Transverse colon (tissue), 4 donors: ENCODE data around the gene MSL1.

Experiments used
- CTCF ChIP-seq, 5 experiments: fragments of 200-600 bp in 3 of 5; fragments of 450-650 bp in 2 of 5; sonication (generic) in 3 of 5; IDR thresholded peaks; 1 replicate in 2 of 5; 2 replicates in 3 of 5; pipeline ENCODE4 v1.5.1; 2016 to 2017; ENCODE audit warnings: antibody characterized with exemption in 5 of 5, inconsistent platforms in 3 of 5, mild to moderate bottlenecking in 2 of 5, moderate library complexity in 1 of 5
- EP300 ChIP-seq: sonication (generic); formaldehyde crosslinking; IDR thresholded peaks from one replicate; pipeline ENCODE4 v1.6.1; 2017; ENCODE audit warnings: antibody characterized with exemption, low read depth
- POLR2AphosphoS5 ChIP-seq, 3 donors: sonication (generic); formaldehyde crosslinking; IDR thresholded peaks; one replicate each; pipeline ENCODE4 v1.6.1; 2016; ENCODE audit warnings: antibody characterized with exemption in 3 of 3

GRCh38 chr17:40180694-40181093 lies 58.9 kb downstream of the MSL1 start:
- no peak for TF ChIP-seq CTCF (IDR thresholded peaks at IDR 0.05)
- peak; percentile 90 to 97 (median 96) for TF ChIP-seq POLR2AphosphoS5 (IDR thresholded peaks at IDR 0.05)
- TF ChIP-seq EP300: no peak
